HCT116 (cell line): ENCODE data around the gene CALML6.

Experiments used
- CTCF ChIP-seq, 3 experiments: fragments of 200-600 bp in 1 of 3; sonication (generic) in 1 of 3; IDR thresholded peaks in 2 of 3; conservative IDR thresholded peaks in 1 of 3; 2 replicates each; pipeline ENCODE4 v1.5.1; 2012 to 2017; ENCODE audit warnings: low read depth in 2 of 3, low read length in 2 of 3, antibody characterized with exemption in 1 of 3, borderline replicate concordance in 1 of 3, control low read depth in 1 of 3, mild to moderate bottlenecking in 1 of 3, mixed read lengths in 1 of 3, mixed run types in 1 of 3, moderate library complexity in 1 of 3; ENCODE audit not compliant: insufficient read depth in 1 of 3
- EZH2 ChIP-seq: fragments of 200-600 bp; sonication (generic); IDR thresholded peaks from 2 replicates; pipeline ENCODE4 v1.6.1; 2017; ENCODE audit warnings: antibody characterized with exemption, mixed run types
- POLR2A ChIP-seq: IDR thresholded peaks from 2 replicates; pipeline ENCODE4 v1.7.0; 2011; ENCODE audit warnings: borderline replicate concordance; ENCODE audit not compliant: insufficient read depth, insufficient read length; ENCODE audit errors: extremely low read depth
- POLR2AphosphoS5 ChIP-seq: IDR thresholded peaks from 2 replicates; pipeline ENCODE4 v1.6.1; 2011; ENCODE audit warnings: mild to moderate bottlenecking, low read depth, low read length, moderate library complexity
- SP1 ChIP-seq: IDR thresholded peaks from 2 replicates; pipeline ENCODE4 v1.6.1; 2012; ENCODE audit warnings: low read depth

GRCh38 chr1:1924386-1924785 lies 9.3 kb downstream of the CALML6 start:
- no peak for TF ChIP-seq POLR2A
- no peak for TF ChIP-seq POLR2AphosphoS5
- no peak for TF ChIP-seq EZH2
- no peak for TF ChIP-seq SP1
- TF ChIP-seq CTCF (IDR thresholded peaks at IDR 0.05 in 2 of 3, conservative IDR thresholded peaks at IDR 0.05 in 1 of 3; ENCODE audit: borderline replicate concordance in 1 of 3, insufficient read depth in 1 of 3, low read depth in 2 of 3, low read length in 2 of 3) = no peak
